Measurements from ENCODE around the gene RUNX1. TPM values are rescaled to one million over a fixed set of nuclear protein-coding genes. Genes with fewer than 3 reads are reported as not detected.
"Not testable (repeated sequence)": the region's sequence is repeated elsewhere in the genome, so short reads cannot be mapped to it uniquely, and the experiment has no call there.

RUNX1 gene
- total RNA-seq, 1 experiment from 2014 or later, result 86.2 TPM

GRCh38 chr21:34969423-34970166 lies 79.5 kb downstream of the RUNX1 start:
- TF ChIP-seq, protein P1, sequence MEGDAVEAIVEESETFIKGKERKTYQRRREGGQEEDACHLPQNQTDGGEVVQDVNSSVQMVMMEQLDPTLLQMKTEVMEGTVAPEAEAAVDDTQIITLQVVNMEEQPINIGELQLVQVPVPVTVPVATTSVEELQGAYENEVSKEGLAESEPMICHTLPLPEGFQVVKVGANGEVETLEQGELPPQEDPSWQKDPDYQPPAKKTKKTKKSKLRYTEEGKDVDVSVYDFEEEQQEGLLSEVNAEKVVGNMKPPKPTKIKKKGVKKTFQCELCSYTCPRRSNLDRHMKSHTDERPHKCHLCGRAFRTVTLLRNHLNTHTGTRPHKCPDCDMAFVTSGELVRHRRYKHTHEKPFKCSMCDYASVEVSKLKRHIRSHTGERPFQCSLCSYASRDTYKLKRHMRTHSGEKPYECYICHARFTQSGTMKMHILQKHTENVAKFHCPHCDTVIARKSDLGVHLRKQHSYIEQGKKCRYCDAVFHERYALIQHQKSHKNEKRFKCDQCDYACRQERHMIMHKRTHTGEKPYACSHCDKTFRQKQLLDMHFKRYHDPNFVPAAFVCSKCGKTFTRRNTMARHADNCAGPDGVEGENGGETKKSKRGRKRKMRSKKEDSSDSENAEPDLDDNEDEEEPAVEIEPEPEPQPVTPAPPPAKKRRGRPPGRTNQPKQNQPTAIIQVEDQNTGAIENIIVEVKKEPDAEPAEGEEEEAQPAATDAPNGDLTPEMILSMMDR (IDR thresholded peaks at IDR 0.05; ENCODE audit: unreplicated experiment), result no peak
- DNase-seq (ENCODE audit: unreplicated experiment), result no peak
- no peaks in the 10 kb centered on the region for H3K27me3 Mint-ChIP-seq (ENCODE audit: insufficient read depth, unreplicated experiment)
- peaks cover 12% of the 10 kb centered on the region for H3K36me3 Mint-ChIP-seq (ENCODE audit: insufficient read depth, unreplicated experiment)
- no peak overlapping the region for H3K4me3 Mint-ChIP-seq (ENCODE audit: unreplicated experiment)
- ChIA-PET POLR2A (no interaction called here), CTCF (no interaction called here)
- intact Hi-C loops (cut with micrococcal nuclease), result no loop called here
- H3K4me1 Mint-ChIP-seq (ENCODE audit: insufficient read depth, unreplicated experiment), result peaks cover 16% of the 10 kb centered on the region
- H3K27ac Mint-ChIP-seq (ENCODE audit: low read depth, unreplicated experiment), result no peak overlapping the region
- no peaks in the 10 kb centered on the region for H3K9me3 Mint-ChIP-seq (ENCODE audit: unreplicated experiment)
- no TSS peak for BruUV-seq (replicated peaks)

GRCh38 chr21:34968414-34969333 lies 80.4 kb downstream of the RUNX1 start:
- H3K27ac Mint-ChIP-seq (ENCODE audit: low read depth, unreplicated experiment), result no peak overlapping the region
- H3K4me1 Mint-ChIP-seq (ENCODE audit: insufficient read depth, unreplicated experiment), result peaks cover 20% of the 10 kb centered on the region

DNA sequence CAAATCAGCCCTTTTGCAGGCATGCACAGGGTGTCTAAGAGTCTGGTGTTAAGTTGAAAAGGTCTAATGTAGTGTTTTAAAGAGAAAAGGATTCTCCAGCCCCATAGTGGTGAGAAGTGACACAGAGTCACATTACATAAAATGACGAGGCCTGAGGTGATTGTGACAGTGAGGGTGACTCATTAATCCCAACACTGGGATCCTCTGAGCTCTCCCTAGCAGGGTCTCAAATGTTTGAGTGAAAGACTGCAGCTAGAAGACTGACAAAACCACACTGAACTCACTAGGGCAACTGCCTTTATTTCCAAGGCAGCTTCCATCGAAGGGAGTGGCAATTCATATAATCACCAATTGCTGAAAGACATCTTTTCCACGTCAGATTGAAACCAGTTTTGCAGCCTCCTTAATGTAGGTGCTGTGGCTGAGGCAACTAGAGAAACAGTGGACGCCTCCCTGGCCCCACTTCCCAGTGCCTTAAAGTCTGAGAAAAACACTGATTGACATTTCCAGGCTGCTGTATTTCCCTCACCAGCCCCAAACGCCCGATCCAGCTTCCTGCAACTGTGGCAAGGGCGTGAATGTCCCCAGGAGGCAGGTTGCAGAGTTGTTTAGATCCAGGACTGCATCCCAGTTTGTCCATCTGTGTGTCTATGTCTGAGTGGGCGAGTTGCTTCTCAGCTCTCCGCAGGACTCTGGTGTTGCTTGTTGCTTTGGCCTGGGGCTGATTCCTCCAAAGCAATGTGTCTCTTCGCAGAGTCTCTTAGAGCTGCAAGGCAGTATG lies 81.4 kb downstream of the RUNX1 start:
- no TSS peak for BruUV-seq (replicated peaks)
- ChIA-PET POLR2A (no interaction called here), CTCF (no interaction called here)
- no peak overlapping the region for H3K27ac Mint-ChIP-seq (ENCODE audit: low read depth, unreplicated experiment)
- peak; percentile 21 for DNase-seq (ENCODE audit: unreplicated experiment)
- H3K27me3 Mint-ChIP-seq (ENCODE audit: insufficient read depth, unreplicated experiment), result no peaks in the 10 kb centered on the region
- intact Hi-C loops (cut with micrococcal nuclease), result no loop called here
- no peaks in the 10 kb centered on the region for H3K9me3 Mint-ChIP-seq (ENCODE audit: unreplicated experiment)
- H3K4me1 Mint-ChIP-seq (ENCODE audit: insufficient read depth, unreplicated experiment), result peaks cover 20% of the 10 kb centered on the region
- H3K36me3 Mint-ChIP-seq (ENCODE audit: insufficient read depth, unreplicated experiment), result peaks cover 12% of the 10 kb centered on the region
- no peak overlapping the region for H3K4me3 Mint-ChIP-seq (ENCODE audit: unreplicated experiment)
- TF ChIP-seq, protein P1 (IDR thresholded peaks at IDR 0.05; ENCODE audit: unreplicated experiment), result no peak

More at GRCh38 chr21:34968414-34969333, 80.4 kb downstream of the RUNX1 start:
- DNase-seq (ENCODE audit: unreplicated experiment), result no peak
- Mint-ChIP-seq H3K4me3 (ENCODE audit: unreplicated experiment) (no peak overlapping the region), H3K36me3 (ENCODE audit: insufficient read depth, unreplicated experiment) (peaks cover 12% of the 10 kb centered on the region), H3K27me3 (ENCODE audit: insufficient read depth, unreplicated experiment) (no peaks in the 10 kb centered on the region), H3K9me3 (ENCODE audit: unreplicated experiment) (no peaks in the 10 kb centered on the region)
- ChIA-PET CTCF (no interaction called here), POLR2A (no interaction called here)
- TF ChIP-seq, protein P1 (IDR thresholded peaks at IDR 0.05; ENCODE audit: unreplicated experiment), result no peak
- no TSS peak for BruUV-seq (replicated peaks)
- intact Hi-C loops (cut with micrococcal nuclease), result no loop called here

DNA sequence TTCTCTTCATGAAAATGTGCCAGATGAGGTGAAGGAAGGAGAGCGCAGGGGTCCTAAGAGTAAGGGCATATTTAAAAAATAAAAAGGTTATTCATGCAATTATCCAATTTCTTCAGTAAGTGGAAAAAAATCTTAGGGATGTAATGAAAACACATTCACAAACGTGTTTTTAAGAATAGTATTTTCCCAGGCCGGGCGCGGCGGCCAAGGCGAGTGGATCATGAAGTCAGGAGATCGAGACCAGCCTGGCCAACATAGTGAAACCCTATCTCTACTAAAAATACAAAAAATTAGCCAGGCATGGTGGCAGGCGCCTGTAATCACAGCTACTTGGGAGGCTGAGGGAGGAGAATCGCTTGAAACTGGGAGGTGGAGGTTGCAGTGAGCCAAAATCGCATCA lies 82.2 kb downstream of the RUNX1 start:
- H3K27me3 Mint-ChIP-seq (ENCODE audit: insufficient read depth, unreplicated experiment); CTCF ChIA-PET; H3K4me3 Mint-ChIP-seq (ENCODE audit: unreplicated experiment); H3K27ac Mint-ChIP-seq (ENCODE audit: low read depth, unreplicated experiment); BruUV-seq (replicated peaks); H3K9me3 Mint-ChIP-seq (ENCODE audit: unreplicated experiment); DNase-seq (ENCODE audit: unreplicated experiment); intact Hi-C loops (cut with micrococcal nuclease); POLR2A ChIA-PET: not testable (repeated sequence)
- Mint-ChIP-seq H3K4me1 (ENCODE audit: insufficient read depth, unreplicated experiment) (peaks cover 20% of the 10 kb centered on the region), H3K36me3 (ENCODE audit: insufficient read depth, unreplicated experiment) (peaks cover 12% of the 10 kb centered on the region)
